Liver (tissue), 3 donors: ENCODE data around the gene PRR13.

Experiments used
- ATF3 ChIP-seq: IDR thresholded peaks from 2 replicates; pipeline ENCODE4 v1.6.1; 2016; ENCODE audit warnings: antibody characterized with exemption
- EGR1 ChIP-seq, 2 donors: IDR thresholded peaks; 2 replicates each; pipeline ENCODE4 v1.6.1; 2016 to 2018; ENCODE audit warnings: antibody characterized with exemption in 2 of 2, low read depth in 2 of 2
- FOXA2 ChIP-seq: IDR thresholded peaks from 2 replicates; pipeline ENCODE4 v1.6.1; 2016; ENCODE audit warnings: antibody characterized with exemption
- GABPA ChIP-seq, 2 donors: IDR thresholded peaks in 1 of 2; conservative IDR thresholded peaks in 1 of 2; 2 replicates each; pipeline ENCODE4 v1.6.1; 2016; ENCODE audit warnings: antibody characterized with exemption in 2 of 2, mild to moderate bottlenecking in 1 of 2, moderate library complexity in 1 of 2
- JUND ChIP-seq, 2 donors: IDR thresholded peaks; 2 replicates each; pipeline ENCODE4 v1.6.1; 2016; ENCODE audit warnings: antibody characterized with exemption in 2 of 2
- NR2F2 ChIP-seq: IDR thresholded peaks from 2 replicates; pipeline ENCODE4 v1.6.1; 2016; ENCODE audit warnings: antibody characterized with exemption
- RAD21 ChIP-seq, 2 donors: IDR thresholded peaks; 2 replicates each; pipeline ENCODE4 v1.6.1; 2016; ENCODE audit warnings: antibody characterized with exemption in 2 of 2, mild to moderate bottlenecking in 2 of 2
- REST ChIP-seq: IDR thresholded peaks from 2 replicates; pipeline ENCODE4 v1.6.1; 2016; ENCODE audit warnings: antibody characterized with exemption, mild to moderate bottlenecking
- SP1 ChIP-seq: IDR thresholded peaks from 2 replicates; pipeline ENCODE4 v1.6.1; 2018; ENCODE audit warnings: antibody characterized with exemption, mild to moderate bottlenecking
- TAF1 ChIP-seq: conservative IDR thresholded peaks from 2 replicates; pipeline ENCODE4 v1.6.1; 2016; ENCODE audit warnings: antibody characterized with exemption, mild to moderate bottlenecking
- YY1 ChIP-seq: IDR thresholded peaks from 2 replicates; pipeline ENCODE4 v1.6.1; 2016; ENCODE audit warnings: antibody characterized with exemption, mild to moderate bottlenecking
- TF ChIP-seq, protein P1 (sequence below): fragments of 150-350 bp; IDR thresholded peaks from 2 replicates; pipeline ENCODE4 v1.5.1; 2017; ENCODE audit warnings: improper control_type of control experiment, low read depth, low read length; ENCODE audit not compliant: missing input control
- TF ChIP-seq, protein P2 (sequence below): IDR thresholded peaks from 2 replicates; pipeline ENCODE4 v1.6.1; 2016; ENCODE audit warnings: antibody characterized with exemption
- TF ChIP-seq, protein P3 (sequence below): IDR thresholded peaks from 2 replicates; pipeline ENCODE4 v1.6.1; 2016; ENCODE audit warnings: antibody characterized with exemption
- donor health status: healthy.
- donor health status: healthy.

DNA sequence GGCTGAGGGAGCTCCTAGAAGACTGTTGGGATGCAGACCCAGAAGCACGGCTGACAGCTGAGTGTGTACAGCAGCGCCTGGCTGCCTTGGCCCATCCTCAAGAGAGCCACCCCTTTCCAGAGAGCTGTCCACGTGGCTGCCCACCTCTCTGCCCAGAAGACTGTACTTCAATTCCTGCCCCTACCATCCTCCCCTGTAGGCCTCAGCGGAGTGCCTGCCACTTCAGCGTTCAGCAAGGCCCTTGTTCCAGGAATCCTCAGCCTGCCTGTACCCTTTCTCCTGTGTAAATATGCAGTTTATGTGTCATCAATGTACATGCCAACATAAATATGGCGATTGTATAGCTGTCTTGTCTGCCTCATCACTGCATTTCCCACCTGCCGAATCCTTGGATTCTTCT, 10.3 kb upstream of the PRR13 start:
- TF ChIP-seq, protein P1, sequence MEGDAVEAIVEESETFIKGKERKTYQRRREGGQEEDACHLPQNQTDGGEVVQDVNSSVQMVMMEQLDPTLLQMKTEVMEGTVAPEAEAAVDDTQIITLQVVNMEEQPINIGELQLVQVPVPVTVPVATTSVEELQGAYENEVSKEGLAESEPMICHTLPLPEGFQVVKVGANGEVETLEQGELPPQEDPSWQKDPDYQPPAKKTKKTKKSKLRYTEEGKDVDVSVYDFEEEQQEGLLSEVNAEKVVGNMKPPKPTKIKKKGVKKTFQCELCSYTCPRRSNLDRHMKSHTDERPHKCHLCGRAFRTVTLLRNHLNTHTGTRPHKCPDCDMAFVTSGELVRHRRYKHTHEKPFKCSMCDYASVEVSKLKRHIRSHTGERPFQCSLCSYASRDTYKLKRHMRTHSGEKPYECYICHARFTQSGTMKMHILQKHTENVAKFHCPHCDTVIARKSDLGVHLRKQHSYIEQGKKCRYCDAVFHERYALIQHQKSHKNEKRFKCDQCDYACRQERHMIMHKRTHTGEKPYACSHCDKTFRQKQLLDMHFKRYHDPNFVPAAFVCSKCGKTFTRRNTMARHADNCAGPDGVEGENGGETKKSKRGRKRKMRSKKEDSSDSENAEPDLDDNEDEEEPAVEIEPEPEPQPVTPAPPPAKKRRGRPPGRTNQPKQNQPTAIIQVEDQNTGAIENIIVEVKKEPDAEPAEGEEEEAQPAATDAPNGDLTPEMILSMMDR = no peak
- TF ChIP-seq JUND (IDR thresholded peaks at IDR 0.05) (no peak), REST (no peak), GABPA (IDR thresholded peaks at IDR 0.05 in 1 of 2, conservative IDR thresholded peaks at IDR 0.05 in 1 of 2) (no peak), RAD21 (IDR thresholded peaks at IDR 0.05) (no peak), FOXA2 (no peak), ATF3 (no peak), YY1 (no peak), TAF1 (no peak), SP1 (no peak), EGR1 (IDR thresholded peaks at IDR 0.05; ENCODE audit: low read depth in 2 of 2) (no peak), NR2F2 (no peak)
- TF ChIP-seq, protein P2, sequence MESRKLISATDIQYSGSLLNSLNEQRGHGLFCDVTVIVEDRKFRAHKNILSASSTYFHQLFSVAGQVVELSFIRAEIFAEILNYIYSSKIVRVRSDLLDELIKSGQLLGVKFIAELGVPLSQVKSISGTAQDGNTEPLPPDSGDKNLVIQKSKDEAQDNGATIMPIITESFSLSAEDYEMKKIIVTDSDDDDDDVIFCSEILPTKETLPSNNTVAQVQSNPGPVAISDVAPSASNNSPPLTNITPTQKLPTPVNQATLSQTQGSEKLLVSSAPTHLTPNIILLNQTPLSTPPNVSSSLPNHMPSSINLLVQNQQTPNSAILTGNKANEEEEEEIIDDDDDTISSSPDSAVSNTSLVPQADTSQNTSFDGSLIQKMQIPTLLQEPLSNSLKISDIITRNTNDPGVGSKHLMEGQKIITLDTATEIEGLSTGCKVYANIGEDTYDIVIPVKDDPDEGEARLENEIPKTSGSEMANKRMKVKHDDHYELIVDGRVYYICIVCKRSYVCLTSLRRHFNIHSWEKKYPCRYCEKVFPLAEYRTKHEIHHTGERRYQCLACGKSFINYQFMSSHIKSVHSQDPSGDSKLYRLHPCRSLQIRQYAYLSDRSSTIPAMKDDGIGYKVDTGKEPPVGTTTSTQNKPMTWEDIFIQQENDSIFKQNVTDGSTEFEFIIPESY = no peak
- TF ChIP-seq, protein P3, sequence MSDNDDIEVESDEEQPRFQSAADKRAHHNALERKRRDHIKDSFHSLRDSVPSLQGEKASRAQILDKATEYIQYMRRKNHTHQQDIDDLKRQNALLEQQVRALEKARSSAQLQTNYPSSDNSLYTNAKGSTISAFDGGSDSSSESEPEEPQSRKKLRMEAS = no peak
